ENCODE measurements around the gene MSL3. TPM values are rescaled to one million over a fixed set of nuclear protein-coding genes. Genes with fewer than 3 reads are reported as not detected.

Gene MSL3
- total RNA-seq, result 14.2 and 15.4 TPM in 2 replicates
- polyA plus RNA-seq, result 11.7 and 16.4 TPM in 2 replicates

GRCh38 chrX:11757719-11758399 lies at the start of gene MSL3:
MSL3 (plus strand) TSS chrX:11758237; CDS start chrX:11758264, 27 bp downstream.
- peaks cover 9% of the 10 kb centered on the region for H3K36me3 ChIP-seq
- H3K27ac ChIP-seq, result peak within 1 kb of the TSS; percentile 91

GRCh38 chrX:11722304-11722703 lies 35.7 kb upstream of the MSL3 start:
- Histone ChIP-seq H3K27me3 (no peaks in the 10 kb centered on the region), H3K27ac (no peak overlapping the region), H3K4me1 (ENCODE audit: low read depth) (no peaks in the 10 kb centered on the region), H3K36me3 (no peaks in the 10 kb centered on the region), H3K9me3 (ENCODE audit: low read depth) (no peaks in the 10 kb centered on the region), H3K4me3 (no peak overlapping the region)
- no peak for TF ChIP-seq CTCF (IDR thresholded peaks at IDR 0.05; ENCODE audit: low read depth, low read length)
- no peak for DNase-seq (ENCODE audit: low read depth in 1 of 2, low spot score in 1 of 2)

More at GRCh38 chrX:11757719-11758399, at the start of gene MSL3:
- Histone ChIP-seq H3K9me3 (ENCODE audit: low read depth) (no peaks in the 10 kb centered on the region), H3K4me1 (ENCODE audit: low read depth) (no peaks in the 10 kb centered on the region), H3K4me3 (peak within 1 kb of the TSS; percentile 88), H3K27me3 (no peaks in the 10 kb centered on the region)
- DNase-seq (ENCODE audit: low read depth in 1 of 2, low spot score in 1 of 2), result peak; percentile 78 to 83
- no peak for TF ChIP-seq CTCF (IDR thresholded peaks at IDR 0.05; ENCODE audit: low read depth, low read length)

GRCh38 chrX:11724122-11725017 lies 33.7 kb upstream of the MSL3 start:
- no peaks in the 10 kb centered on the region for H3K27me3 ChIP-seq
- no peak overlapping the region for H3K4me3 ChIP-seq
- no peak overlapping the region for H3K27ac ChIP-seq
- DNase-seq (ENCODE audit: low read depth in 1 of 2, low spot score in 1 of 2), result peak; percentile 25 to 56
- no peaks in the 10 kb centered on the region for H3K4me1 ChIP-seq (ENCODE audit: low read depth)
- no peaks in the 10 kb centered on the region for H3K9me3 ChIP-seq (ENCODE audit: low read depth)
- peak; percentile 66 for TF ChIP-seq CTCF (IDR thresholded peaks at IDR 0.05; ENCODE audit: low read depth, low read length)
- H3K36me3 ChIP-seq, result no peaks in the 10 kb centered on the region

- Histone ChIP-seq H3K4me3 (no peak overlapping the region), H3K9me3 (ENCODE audit: low read depth) (no peaks in the 10 kb centered on the region), H3K27ac (no peak overlapping the region), H3K27me3 (no peaks in the 10 kb centered on the region), H3K36me3 (no peaks in the 10 kb centered on the region), H3K4me1 (ENCODE audit: low read depth) (no peaks in the 10 kb centered on the region)
- TF ChIP-seq CTCF (IDR thresholded peaks at IDR 0.05; ENCODE audit: low read depth, low read length), result no peak
- no peak for DNase-seq (ENCODE audit: low read depth in 1 of 2, low spot score in 1 of 2)
These were observed 32.2 kb upstream of the MSL3 start for GRCh38 chrX:11725631-11726442.

GRCh38 chrX:11728556-11728955 lies 29.5 kb upstream of the MSL3 start:
- Histone ChIP-seq H3K9me3 (ENCODE audit: low read depth) (no peaks in the 10 kb centered on the region), H3K36me3 (no peaks in the 10 kb centered on the region), H3K4me1 (ENCODE audit: low read depth) (no peaks in the 10 kb centered on the region), H3K27ac (no peak overlapping the region), H3K4me3 (no peak overlapping the region), H3K27me3 (peaks cover 2% of the 10 kb centered on the region)
- no peak for DNase-seq (ENCODE audit: low read depth in 1 of 2, low spot score in 1 of 2)
- no peak for TF ChIP-seq CTCF (IDR thresholded peaks at IDR 0.05; ENCODE audit: low read depth, low read length)
